GM23248 (cell line): ENCODE data around the gene LCN6. TPM values are rescaled to one million over a fixed set of nuclear protein-coding genes. Genes with fewer than 3 reads are reported as not detected.

Source experiments
- DNase-seq: peaks from one replicate; pipeline ENCODE4 v3.0.0-alpha.2; 2015
- H2AFZ ChIP-seq: fragments of 200-600 bp; sonication (generic); 2 replicates; pipeline ENCODE4 v1.6.1; 2016; ENCODE audit warnings: antibody characterized with exemption
- H3F3A ChIP-seq: fragments of 200-600 bp; sonication (generic); 2 replicates; pipeline ENCODE4 v1.6.1; 2016; ENCODE audit warnings: mild to moderate bottlenecking, antibody characterized with exemption, mixed run types; ENCODE audit not compliant: insufficient read depth
- H3K27ac ChIP-seq: fragments of 200-600 bp; sonication (generic); 2 replicates; pipeline ENCODE4 v1.5.1; 2016; ENCODE audit warnings: mild to moderate bottlenecking
- H3K27me3 ChIP-seq: fragments of 200-600 bp; sonication (generic); replicated peaks from 2 replicates; pipeline ENCODE4 v1.6.1; 2016; ENCODE audit warnings: mild to moderate bottlenecking; ENCODE audit not compliant: insufficient read depth
- H3K36me3 ChIP-seq: fragments of 200-600 bp; sonication (generic); 2 replicates; pipeline ENCODE4 v1.6.1; 2016; ENCODE audit warnings: low read depth, mild to moderate bottlenecking
- H3K4me1 ChIP-seq: fragments of 200-600 bp; sonication (generic); 2 replicates; pipeline ENCODE4 v1.6.1; 2016; ENCODE audit warnings: mild to moderate bottlenecking; ENCODE audit not compliant: insufficient read depth
- H3K4me2 ChIP-seq: fragments of 200-600 bp; sonication (generic); one replicate; pipeline ENCODE4 v1.6.1; 2016; ENCODE audit warnings: mild to moderate bottlenecking; ENCODE audit not compliant: unreplicated experiment
- H3K4me3 ChIP-seq: fragments of 200-600 bp; sonication (generic); 2 replicates; pipeline ENCODE4 v1.5.1; 2016; ENCODE audit warnings: mild to moderate bottlenecking
- H3K79me2 ChIP-seq: fragments of 200-600 bp; sonication (generic); 2 replicates; pipeline ENCODE4 v1.6.1; 2016; ENCODE audit warnings: mild to moderate bottlenecking; ENCODE audit not compliant: insufficient read depth
- H3K9ac ChIP-seq: fragments of 200-600 bp; sonication (generic); 2 replicates; pipeline ENCODE4 v1.6.1; 2016; ENCODE audit warnings: mild to moderate bottlenecking
- H3K9me2 ChIP-seq: fragments of 200-600 bp; sonication (generic); 2 replicates; pipeline ENCODE4 v1.6.1; 2016; ENCODE audit warnings: mixed run types, mild to moderate bottlenecking, moderate library complexity; ENCODE audit not compliant: insufficient read depth
- H3K9me3 ChIP-seq: fragments of 200-600 bp; sonication (generic); one replicate; pipeline ENCODE4 v1.6.1; 2017; ENCODE audit warnings: low read depth
- H4K20me1 ChIP-seq: fragments of 200-600 bp; sonication (generic); 2 replicates; pipeline ENCODE4 v1.6.0; 2016; ENCODE audit not compliant: insufficient read depth
- EZH2 ChIP-seq: fragments of 200-600 bp; sonication (generic); IDR thresholded peaks from 2 replicates; pipeline ENCODE4 v1.6.1; 2018; ENCODE audit warnings: antibody characterized with exemption, mild to moderate bottlenecking; ENCODE audit not compliant: insufficient read depth, poor library complexity, severe bottlenecking
- EZH2phosphoT487 ChIP-seq: fragments of 200-600 bp; sonication (generic); IDR thresholded peaks from 2 replicates; pipeline ENCODE4 v1.6.1; 2018; ENCODE audit warnings: antibody characterized with exemption, moderate library complexity, mild to moderate bottlenecking, low read depth; ENCODE audit not compliant: insufficient read depth
- WGBS, 2 experiments: methylation state at CpG; one replicate each; pipeline ENCODE4 v1.1.6; 2015 to 2017; ENCODE audit warnings: low lambda C conversion rate in 2 of 2, low coverage in 1 of 2; ENCODE audit errors: missing lambda C conversion rate in 2 of 2; 5-methylcytosine and 5-hydroxymethylcytosine counted together
- in situ Hi-C: fragments of 300-500 bp; cut with MboI; formaldehyde crosslinking; loops from 2 replicates; pipeline ENCODE4 v1.15.0; 2020
- polyA plus RNA-seq: library from polyadenylated mRNA; unstranded; fragments of >200 nt; fragmentation: Nextera tagmentation; extraction: Ambion mirVana; gene quantifications from 2 replicates; pipeline ENCODE4 v1.2.1, GENCODE V29; 2016
- total RNA-seq: library from RNA; depleted of rRNA; stranded (reverse); fragments of >200 nt; shearing (Covaris generic); gene quantifications from 2 replicates; pipeline ENCODE4 v1.2.3, GENCODE V29; 2014

Gene LCN6
- total and polyA plus RNA-seq, 2 experiments from 2014 or later = not detected

GRCh38 chr9:136745389-136746154 is 2.8 kb downstream of the LCN6 start:
- Histone ChIP-seq H4K20me1 (no peaks in the 10 kb centered on the region), H3K79me2 (no peaks in the 10 kb centered on the region), H3K9ac (no peak overlapping the region), H3F3A (peaks cover 4% of the 10 kb centered on the region), H3K36me3 (no peaks in the 10 kb centered on the region), H3K4me1 (no peaks in the 10 kb centered on the region), H3K27me3 (peaks cover 9% of the 10 kb centered on the region; the same call in 1 of the 2 replicates), H3K9me3 (no peaks in the 10 kb centered on the region), H2AFZ (no peak overlapping the region), H3K4me2 (no peak overlapping the region), H3K4me3 (no peak overlapping the region), H3K9me2 (no peaks in the 10 kb centered on the region), H3K27ac (no peak overlapping the region)
- TF ChIP-seq EZH2phosphoT487 (no peak), EZH2 (no peak)
- no peak for DNase-seq
- WGBS, 2 experiments = 72 to 78% methylated on average over 23 of the region's 23 CpGs
- in situ Hi-C loops = no loop called here

- in situ Hi-C loops = no loop called here
- H3K4me1 ChIP-seq = no peaks in the 10 kb centered on the region
- no peaks in the 10 kb centered on the region for H3K79me2 ChIP-seq
- DNase-seq = no peak
- no peak overlapping the region for H3K27ac ChIP-seq
- no peaks in the 10 kb centered on the region for H3F3A ChIP-seq
- H2AFZ ChIP-seq = no peak overlapping the region
- TF ChIP-seq EZH2phosphoT487 (no peak), EZH2 (no peak)
- H3K27me3 ChIP-seq = peaks cover 13% of the 10 kb centered on the region
- 74 to 77% methylated on average over 5 to 18 of the region's 18 CpGs for WGBS, 2 experiments
- H3K9ac ChIP-seq = no peak overlapping the region
- H4K20me1 ChIP-seq = no peaks in the 10 kb centered on the region
- H3K36me3 ChIP-seq = no peaks in the 10 kb centered on the region
- no peak overlapping the region for H3K4me3 ChIP-seq
- H3K9me3 ChIP-seq = no peaks in the 10 kb centered on the region
- no peaks in the 10 kb centered on the region for H3K9me2 ChIP-seq
- H3K4me2 ChIP-seq = no peak overlapping the region
Observed at GRCh38 chr9:136744773-136745172, 3.6 kb downstream of the LCN6 start.

- Histone ChIP-seq H2AFZ (no peak overlapping the region), H3K4me3 (no peak overlapping the region), H3K9me3 (no peaks in the 10 kb centered on the region), H3K27me3 (peaks cover 13% of the 10 kb centered on the region), H3K4me2 (no peak overlapping the region), H3K9ac (no peak overlapping the region), H4K20me1 (no peaks in the 10 kb centered on the region), H3K27ac (no peak overlapping the region), H3F3A (no peaks in the 10 kb centered on the region), H3K79me2 (no peaks in the 10 kb centered on the region), H3K9me2 (no peaks in the 10 kb centered on the region), H3K4me1 (no peaks in the 10 kb centered on the region), H3K36me3 (no peaks in the 10 kb centered on the region)
- in situ Hi-C loops = no loop called here
- 52 to 56% methylated on average over 15 of the region's 16 CpGs for WGBS, 2 experiments
- no peak for DNase-seq
- no peak for TF ChIP-seq EZH2
- TF ChIP-seq EZH2phosphoT487 = no peak
Observed at GRCh38 chr9:136743639-136744211, 4.6 kb downstream of the LCN6 start.

GRCh38 chr9:136742591-136743391 is 5.5 kb downstream of the LCN6 start, which contains the start of gene LCN10:
Gene LCN10 (minus strand): TSS chr9:136742940. CDS start chr9:136742903, 37 bp downstream.
- H3K4me2 ChIP-seq = no peak within 1 kb of the TSS
- H3K9me2 ChIP-seq = no peaks in the 10 kb centered on the region
- no peaks in the 10 kb centered on the region for H3F3A ChIP-seq
- no peak within 1 kb of the TSS for H2AFZ ChIP-seq
- no peak within 1 kb of the TSS for H3K9ac ChIP-seq
- H3K27ac ChIP-seq = no peak within 1 kb of the TSS
- H4K20me1 ChIP-seq = no peaks in the 10 kb centered on the region
- H3K9me3 ChIP-seq = no peaks in the 10 kb centered on the region
- H3K4me3 ChIP-seq = no peak within 1 kb of the TSS
- WGBS, 2 experiments = 44 to 49% methylated on average over 22 to 24 of the region's 25 CpGs
- DNase-seq = no peak
- no peaks in the 10 kb centered on the region for H3K79me2 ChIP-seq
- no peaks in the 10 kb centered on the region for H3K36me3 ChIP-seq
- in situ Hi-C loops = no loop called here
- H3K4me1 ChIP-seq = no peaks in the 10 kb centered on the region
- H3K27me3 ChIP-seq = peaks cover 19% of the 10 kb centered on the region
- no peak for TF ChIP-seq EZH2
- TF ChIP-seq EZH2phosphoT487 = no peak
